HEK293 (cell line): Measurements from ENCODE around the gene C2orf49.

Experiments used
- CTCF ChIA-PET: fragments of 350-600 bp; formaldehyde crosslinking; extraction: SDS; loops from one replicate; lab custom pipeline; 2021; ENCODE audit warnings: antibody characterized with exemption; lab: Yijun Ruan, JAX
- POLR2A ChIA-PET: fragments of 300-600 bp; formaldehyde crosslinking; extraction: SDS; loops from one replicate; lab custom pipeline; 2020; ENCODE audit warnings: antibody characterized with exemption, inconsistent platforms; lab: Yijun Ruan, JAX
- H3K27ac ChIP-seq: fragments of 200-500 bp; sonication (Bioruptor generic); 2 replicates; pipeline ENCODE4 v1.5.1; 2014; ENCODE audit warnings: low read depth, low read length, control low read depth, inconsistent platforms; ENCODE audit errors: extremely low read depth
- H3K36me3 ChIP-seq, 2 experiments: fragments of 200-500 bp in 1 of 2; sonication (Bioruptor generic) in 1 of 2; 1 replicate in 1 of 2; 2 replicates in 1 of 2; pipeline ENCODE4 v1.5.1; 2014 to 2017; ENCODE audit warnings: inconsistent platforms in 2 of 2, low read length in 2 of 2; ENCODE audit not compliant: control insufficient read depth in 2 of 2, insufficient read depth in 1 of 2
- H3K4me1 ChIP-seq: fragments of 200-500 bp; sonication (Bioruptor generic); 2 replicates; pipeline ENCODE4 v1.5.1; 2014; ENCODE audit warnings: mild to moderate bottlenecking, low read length, inconsistent platforms; ENCODE audit not compliant: control insufficient read depth, insufficient read depth
- H3K4me3 ChIP-seq: 2 replicates; pipeline ENCODE4 v1.5.1; 2011; ENCODE audit warnings: low read depth, mild to moderate bottlenecking, control low read depth, low read length, moderate library complexity
- H3K9me3 ChIP-seq: fragments of 200-500 bp; sonication (Bioruptor generic); 2 replicates; pipeline ENCODE4 v1.5.1; 2014; ENCODE audit warnings: low read depth, low read length, inconsistent platforms; ENCODE audit not compliant: control insufficient read depth, insufficient read depth
- FEZF1 ChIP-seq: fragments of 450-650 bp; formaldehyde crosslinking; IDR thresholded peaks from 2 replicates; pipeline ENCODE4 v1.5.1; 2016; ENCODE audit warnings: missing biosample characterization, missing genetic modification characterization
- GFI1B ChIP-seq: fragments of 450-650 bp; formaldehyde crosslinking; IDR thresholded peaks from 2 replicates; pipeline ENCODE4 v1.5.1; 2016; ENCODE audit warnings: missing biosample characterization, missing genetic modification characterization
- GLI2 ChIP-seq: fragments of 450-650 bp; formaldehyde crosslinking; IDR thresholded peaks from 2 replicates; pipeline ENCODE4; 2017; ENCODE audit warnings: missing biosample characterization, missing genetic modification characterization, low read depth, borderline replicate concordance
- SCRT1 ChIP-seq: fragments of 450-650 bp; formaldehyde crosslinking; IDR thresholded peaks from 2 replicates; pipeline ENCODE4 v1.5.1; 2016; ENCODE audit warnings: missing biosample characterization, missing genetic modification characterization, borderline replicate concordance
- SETDB1 ChIP-seq: IDR thresholded peaks from one replicate; pipeline ENCODE4 v1.6.1; 2017; ENCODE audit warnings: mild to moderate bottlenecking, low read length, moderate library complexity, mixed read lengths; ENCODE audit not compliant: insufficient read length
- ZFHX2 ChIP-seq: fragments of 450-650 bp; formaldehyde crosslinking; conservative IDR thresholded peaks from 2 replicates; pipeline ENCODE4 v1.5.1; 2016; ENCODE audit warnings: missing biosample characterization, missing genetic modification characterization
- ZNF114 ChIP-seq: fragments of 450-650 bp; formaldehyde crosslinking; IDR thresholded peaks from 2 replicates; pipeline ENCODE4 v1.5.0; 2017; ENCODE audit warnings: missing biosample characterization, missing genetic modification characterization
- ZNF121 ChIP-seq: fragments of 450-650 bp; formaldehyde crosslinking; IDR thresholded peaks from 2 replicates; pipeline ENCODE4 v1.5.1; 2016; ENCODE audit warnings: missing biosample characterization, missing genetic modification characterization
- ZNF146 ChIP-seq: fragments of 450-650 bp; formaldehyde crosslinking; IDR thresholded peaks from 2 replicates; pipeline ENCODE4 v1.5.1; 2016; ENCODE audit warnings: missing biosample characterization, missing genetic modification characterization
- ZNF221 ChIP-seq: fragments of 450-650 bp; formaldehyde crosslinking; IDR thresholded peaks from 2 replicates; pipeline ENCODE4 v1.5.1; 2017; ENCODE audit warnings: missing biosample characterization, missing genetic modification characterization, borderline replicate concordance
- ZNF266 ChIP-seq: fragments of 450-650 bp; formaldehyde crosslinking; IDR thresholded peaks from 2 replicates; pipeline ENCODE4 v1.5.1; 2016; ENCODE audit warnings: missing biosample characterization, missing genetic modification characterization, low read depth
- ZNF423 ChIP-seq: fragments of 450-650 bp; formaldehyde crosslinking; IDR thresholded peaks from 2 replicates; pipeline ENCODE4 v1.5.1; 2016; ENCODE audit warnings: missing biosample characterization, missing genetic modification characterization
- ZNF560 ChIP-seq: fragments of 450-650 bp; formaldehyde crosslinking; IDR thresholded peaks from 2 replicates; pipeline ENCODE4 v1.5.1; 2017; ENCODE audit warnings: missing biosample characterization, missing genetic modification characterization, borderline replicate concordance
- ZNF561 ChIP-seq: fragments of 450-650 bp; IDR thresholded peaks from 2 replicates; pipeline ENCODE4 v1.5.1; 2018; ENCODE audit warnings: missing biosample characterization, missing genetic modification characterization, borderline replicate concordance
- ZNF585B ChIP-seq: fragments of 450-650 bp; formaldehyde crosslinking; IDR thresholded peaks from 2 replicates; pipeline ENCODE4 v1.5.1; 2016; ENCODE audit warnings: missing biosample characterization, missing genetic modification characterization
- ZNF654 ChIP-seq: fragments of 450-650 bp; formaldehyde crosslinking; IDR thresholded peaks from 2 replicates; pipeline ENCODE4 v1.5.1; 2016; ENCODE audit warnings: low read depth, missing biosample characterization, missing genetic modification characterization
- ZNF658 ChIP-seq: fragments of 450-650 bp; formaldehyde crosslinking; IDR thresholded peaks from 2 replicates; pipeline ENCODE4; 2016; ENCODE audit warnings: missing biosample characterization, missing genetic modification characterization
- ZNF768 ChIP-seq: fragments of 450-650 bp; formaldehyde crosslinking; IDR thresholded peaks from 2 replicates; pipeline ENCODE4 v1.5.1; 2018; ENCODE audit warnings: missing biosample characterization, mild to moderate bottlenecking, missing genetic modification characterization
- ZNF843 ChIP-seq: fragments of 450-650 bp; formaldehyde crosslinking; IDR thresholded peaks from 2 replicates; pipeline ENCODE4 v1.5.1; 2016; ENCODE audit warnings: missing biosample characterization, missing genetic modification characterization
- ZXDB ChIP-seq: fragments of 450-650 bp; formaldehyde crosslinking; IDR thresholded peaks from 2 replicates; pipeline ENCODE4 v1.5.1; 2016; ENCODE audit warnings: missing biosample characterization, missing genetic modification characterization
- TF ChIP-seq, protein P1 (sequence below): fragments of 450-650 bp; formaldehyde crosslinking; IDR thresholded peaks from 2 replicates; pipeline ENCODE4 v1.5.1; 2017; ENCODE audit warnings: missing biosample characterization, missing genetic modification characterization
- TF ChIP-seq, protein P2 (sequence below): fragments of 450-650 bp; formaldehyde crosslinking; IDR thresholded peaks from 2 replicates; pipeline ENCODE4 v1.5.1; 2016; ENCODE audit warnings: missing biosample characterization, missing genetic modification characterization
- TF ChIP-seq, protein P3 (sequence below): fragments of 450-650 bp; formaldehyde crosslinking; IDR thresholded peaks from 2 replicates; pipeline ENCODE4 v1.5.1; 2016; ENCODE audit warnings: missing biosample characterization, missing genetic modification characterization
- TF ChIP-seq, protein P4 (sequence below): fragments of 450-650 bp; formaldehyde crosslinking; IDR thresholded peaks from 2 replicates; pipeline ENCODE4 v1.5.1; 2017; ENCODE audit warnings: missing biosample characterization, missing genetic modification characterization

The C2orf49 gene

DNA sequence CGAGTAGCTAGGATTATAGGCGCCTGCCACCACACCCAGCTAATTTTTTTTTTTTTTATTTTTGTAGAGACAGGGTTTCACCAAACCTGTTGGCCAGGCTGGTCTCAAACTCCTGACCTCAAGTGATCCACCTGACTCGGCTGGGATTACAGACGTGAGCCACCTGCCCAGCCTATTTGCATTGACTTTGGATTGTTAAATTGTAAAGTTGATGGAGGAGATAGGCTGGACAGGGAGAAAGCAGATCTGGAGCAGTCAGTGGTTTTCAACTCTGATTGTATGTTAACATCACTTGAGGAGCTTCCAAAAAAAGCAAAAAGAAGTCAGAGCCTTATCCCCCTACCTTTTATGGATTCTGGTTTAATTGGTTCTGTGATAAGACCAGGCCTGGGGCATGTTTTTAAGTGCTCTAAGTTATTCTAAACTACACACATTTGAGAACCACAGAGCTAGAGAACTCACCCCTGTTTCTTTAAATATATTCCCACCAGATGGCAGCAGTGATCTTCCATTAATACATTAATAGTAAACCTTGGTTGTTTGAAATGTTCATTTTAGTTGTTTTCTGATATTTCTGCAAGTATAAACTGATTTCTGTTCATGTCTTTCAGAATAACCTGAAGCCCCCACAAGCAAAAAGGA lies 7.5 kb downstream of the C2orf49 start:
- peaks cover 72 to 92% of the 10 kb centered on the region in 2 experiments for H3K36me3 ChIP-seq
- TF ChIP-seq ZNF768 (tag by site-specific recombination) (no peak), ZNF654 (tag by site-specific recombination) (peak; percentile 45), ZNF585B (tag by site-specific recombination) (no peak), GFI1B (tag by site-specific recombination) (peak; percentile 59; the same call in 1 of the 2 replicates), ZNF843 (tag by site-specific recombination) (peak; percentile 78), FEZF1 (tag by site-specific recombination) (peak; percentile 79), ZXDB (tag by site-specific recombination) (peak; percentile 59; the same call in 1 of the 2 replicates)
- TF ChIP-seq, protein P1, sequence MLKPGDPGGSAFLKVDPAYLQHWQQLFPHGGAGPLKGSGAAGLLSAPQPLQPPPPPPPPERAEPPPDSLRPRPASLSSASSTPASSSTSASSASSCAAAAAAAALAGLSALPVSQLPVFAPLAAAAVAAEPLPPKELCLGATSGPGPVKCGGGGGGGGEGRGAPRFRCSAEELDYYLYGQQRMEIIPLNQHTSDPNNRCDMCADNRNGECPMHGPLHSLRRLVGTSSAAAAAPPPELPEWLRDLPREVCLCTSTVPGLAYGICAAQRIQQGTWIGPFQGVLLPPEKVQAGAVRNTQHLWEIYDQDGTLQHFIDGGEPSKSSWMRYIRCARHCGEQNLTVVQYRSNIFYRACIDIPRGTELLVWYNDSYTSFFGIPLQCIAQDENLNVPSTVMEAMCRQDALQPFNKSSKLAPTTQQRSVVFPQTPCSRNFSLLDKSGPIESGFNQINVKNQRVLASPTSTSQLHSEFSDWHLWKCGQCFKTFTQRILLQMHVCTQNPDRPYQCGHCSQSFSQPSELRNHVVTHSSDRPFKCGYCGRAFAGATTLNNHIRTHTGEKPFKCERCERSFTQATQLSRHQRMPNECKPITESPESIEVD (tag by site-specific recombination): peak; percentile 30; the same call in 1 of the 2 replicates
- POLR2A ChIA-PET: interaction anchor here (0.5 kb wide), 1 partner anchor 52 kb away, joined by 12 read pairs; no protein-coding TSS in a partner anchor
- no peaks in the 10 kb centered on the region for H3K9me3 ChIP-seq
- no peak overlapping the region for H3K4me3 ChIP-seq
- no peaks in the 10 kb centered on the region for H3K4me1 ChIP-seq
- CTCF ChIA-PET: interaction anchor here (0.6 to 7.9 kb wide), 26 partner anchors 9 to 209 kb away, joined by 3 to 83 read pairs (median 4); partner anchors contain the start of gene FHL2
- H3K27ac ChIP-seq: peak overlapping the region; percentile 21

DNA sequence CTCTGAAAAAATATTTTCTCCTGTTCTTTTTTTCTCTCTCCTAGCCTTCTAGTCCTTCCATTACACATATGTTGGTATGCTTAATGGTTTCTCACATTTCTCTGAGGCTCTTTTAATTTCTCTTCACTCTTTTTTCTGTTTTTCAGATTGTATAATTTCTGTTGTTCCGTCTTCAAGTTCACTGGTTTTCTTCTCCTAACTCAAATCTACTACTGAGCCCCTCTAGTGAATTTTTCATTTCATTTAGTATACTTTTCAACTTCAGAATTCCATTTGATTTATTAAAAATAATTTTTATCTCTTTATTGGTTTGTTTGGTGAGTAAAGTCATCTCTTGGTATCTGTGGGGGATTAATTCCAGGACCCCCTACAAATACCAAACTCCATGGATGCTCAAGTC lies 19.8 kb downstream of the C2orf49 start:
- no peak overlapping the region for H3K27ac ChIP-seq
- no peak overlapping the region for H3K4me3 ChIP-seq
- no peaks in the 10 kb centered on the region for H3K9me3 ChIP-seq
- no peaks in the 10 kb centered on the region for H3K4me1 ChIP-seq
- TF ChIP-seq ZNF121 (tag by site-specific recombination) (no peak), SETDB1 (peak; percentile 31)
- peaks cover 26 to 70% of the 10 kb centered on the region in 2 experiments for H3K36me3 ChIP-seq
- POLR2A ChIA-PET: no interaction called here
- CTCF ChIA-PET: interaction anchor here (1.3 kb wide), 1 partner anchor 41 kb away, joined by 3 read pairs; no protein-coding TSS in a partner anchor

DNA sequence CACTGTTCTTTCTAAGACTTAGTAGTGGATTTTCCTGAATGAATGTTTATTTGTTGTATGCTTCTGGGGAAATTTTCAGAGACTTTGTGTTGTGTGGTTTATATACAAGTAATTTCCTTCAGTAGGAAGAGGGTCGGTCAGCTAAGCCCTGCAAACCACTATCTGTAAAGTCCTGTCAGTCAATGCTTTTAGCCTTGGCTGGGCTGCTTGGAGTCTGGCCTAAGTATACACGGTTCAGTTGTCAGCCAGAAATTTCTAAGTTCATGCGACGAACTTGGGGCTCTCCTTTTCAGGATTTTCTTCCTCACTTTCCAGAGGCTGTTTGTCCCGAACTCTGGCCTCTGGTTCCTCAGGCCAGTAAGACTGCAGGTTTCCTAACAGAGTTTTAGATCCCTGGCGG lies 21.3 kb downstream of the C2orf49 start:
- Histone ChIP-seq H3K9me3 (no peaks in the 10 kb centered on the region), H3K4me3 (no peak overlapping the region), H3K27ac (no peak overlapping the region), H3K4me1 (no peaks in the 10 kb centered on the region), H3K36me3 (peaks cover 17 to 76% of the 10 kb centered on the region in 2 experiments)
- ChIA-PET CTCF (interaction anchor here (0.8 kb wide), 1 partner anchor 14 kb away, joined by 3 read pairs; no protein-coding TSS in a partner anchor), POLR2A (no interaction called here)
- no peak for TF ChIP-seq ZNF560 (tag by site-specific recombination)
- TF ChIP-seq ZNF561: no peak
- no peak for TF ChIP-seq FEZF1 (tag by site-specific recombination)
- TF ChIP-seq, protein P2, sequence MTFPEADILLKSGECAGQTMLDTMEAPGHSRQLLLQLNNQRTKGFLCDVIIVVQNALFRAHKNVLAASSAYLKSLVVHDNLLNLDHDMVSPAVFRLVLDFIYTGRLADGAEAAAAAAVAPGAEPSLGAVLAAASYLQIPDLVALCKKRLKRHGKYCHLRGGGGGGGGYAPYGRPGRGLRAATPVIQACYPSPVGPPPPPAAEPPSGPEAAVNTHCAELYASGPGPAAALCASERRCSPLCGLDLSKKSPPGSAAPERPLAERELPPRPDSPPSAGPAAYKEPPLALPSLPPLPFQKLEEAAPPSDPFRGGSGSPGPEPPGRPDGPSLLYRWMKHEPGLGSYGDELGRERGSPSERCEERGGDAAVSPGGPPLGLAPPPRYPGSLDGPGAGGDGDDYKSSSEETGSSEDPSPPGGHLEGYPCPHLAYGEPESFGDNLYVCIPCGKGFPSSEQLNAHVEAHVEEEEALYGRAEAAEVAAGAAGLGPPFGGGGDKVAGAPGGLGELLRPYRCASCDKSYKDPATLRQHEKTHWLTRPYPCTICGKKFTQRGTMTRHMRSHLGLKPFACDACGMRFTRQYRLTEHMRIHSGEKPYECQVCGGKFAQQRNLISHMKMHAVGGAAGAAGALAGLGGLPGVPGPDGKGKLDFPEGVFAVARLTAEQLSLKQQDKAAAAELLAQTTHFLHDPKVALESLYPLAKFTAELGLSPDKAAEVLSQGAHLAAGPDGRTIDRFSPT (tag by site-specific recombination): no peak
- TF ChIP-seq ZNF221: no peak
- TF ChIP-seq ZNF114 (tag by site-specific recombination): no peak
- TF ChIP-seq ZNF266 (tag by site-specific recombination): no peak
- no peak for TF ChIP-seq ZNF146 (tag by site-specific recombination)
- TF ChIP-seq ZFHX2 (tag by site-specific recombination): no peak
- no peak for TF ChIP-seq ZNF423 (tag by site-specific recombination)
- no peak for TF ChIP-seq GLI2 (tag by site-specific recombination)
- TF ChIP-seq, protein P3, sequence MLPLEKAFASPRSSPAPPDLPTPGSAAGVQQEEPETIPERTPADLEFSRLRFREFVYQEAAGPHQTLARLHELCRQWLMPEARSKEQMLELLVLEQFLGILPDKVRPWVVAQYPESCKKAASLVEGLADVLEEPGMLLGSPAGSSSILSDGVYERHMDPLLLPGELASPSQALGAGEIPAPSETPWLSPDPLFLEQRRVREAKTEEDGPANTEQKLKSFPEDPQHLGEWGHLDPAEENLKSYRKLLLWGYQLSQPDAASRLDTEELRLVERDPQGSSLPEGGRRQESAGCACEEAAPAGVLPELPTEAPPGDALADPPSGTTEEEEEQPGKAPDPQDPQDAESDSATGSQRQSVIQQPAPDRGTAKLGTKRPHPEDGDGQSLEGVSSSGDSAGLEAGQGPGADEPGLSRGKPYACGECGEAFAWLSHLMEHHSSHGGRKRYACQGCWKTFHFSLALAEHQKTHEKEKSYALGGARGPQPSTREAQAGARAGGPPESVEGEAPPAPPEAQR (tag by site-specific recombination): no peak
- no peak for TF ChIP-seq SCRT1 (tag by site-specific recombination)
- TF ChIP-seq, protein P4, sequence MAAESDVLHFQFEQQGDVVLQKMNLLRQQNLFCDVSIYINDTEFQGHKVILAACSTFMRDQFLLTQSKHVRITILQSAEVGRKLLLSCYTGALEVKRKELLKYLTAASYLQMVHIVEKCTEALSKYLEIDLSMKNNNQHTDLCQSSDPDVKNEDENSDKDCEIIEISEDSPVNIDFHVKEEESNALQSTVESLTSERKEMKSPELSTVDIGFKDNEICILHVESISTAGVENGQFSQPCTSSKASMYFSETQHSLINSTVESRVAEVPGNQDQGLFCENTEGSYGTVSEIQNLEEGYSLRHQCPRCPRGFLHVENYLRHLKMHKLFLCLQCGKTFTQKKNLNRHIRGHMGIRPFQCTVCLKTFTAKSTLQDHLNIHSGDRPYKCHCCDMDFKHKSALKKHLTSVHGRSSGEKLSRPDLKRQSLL: no peak
- TF ChIP-seq ZNF658: no peak
